ENCODE data around the gene C1orf74.

Gene C1orf74

DNA sequence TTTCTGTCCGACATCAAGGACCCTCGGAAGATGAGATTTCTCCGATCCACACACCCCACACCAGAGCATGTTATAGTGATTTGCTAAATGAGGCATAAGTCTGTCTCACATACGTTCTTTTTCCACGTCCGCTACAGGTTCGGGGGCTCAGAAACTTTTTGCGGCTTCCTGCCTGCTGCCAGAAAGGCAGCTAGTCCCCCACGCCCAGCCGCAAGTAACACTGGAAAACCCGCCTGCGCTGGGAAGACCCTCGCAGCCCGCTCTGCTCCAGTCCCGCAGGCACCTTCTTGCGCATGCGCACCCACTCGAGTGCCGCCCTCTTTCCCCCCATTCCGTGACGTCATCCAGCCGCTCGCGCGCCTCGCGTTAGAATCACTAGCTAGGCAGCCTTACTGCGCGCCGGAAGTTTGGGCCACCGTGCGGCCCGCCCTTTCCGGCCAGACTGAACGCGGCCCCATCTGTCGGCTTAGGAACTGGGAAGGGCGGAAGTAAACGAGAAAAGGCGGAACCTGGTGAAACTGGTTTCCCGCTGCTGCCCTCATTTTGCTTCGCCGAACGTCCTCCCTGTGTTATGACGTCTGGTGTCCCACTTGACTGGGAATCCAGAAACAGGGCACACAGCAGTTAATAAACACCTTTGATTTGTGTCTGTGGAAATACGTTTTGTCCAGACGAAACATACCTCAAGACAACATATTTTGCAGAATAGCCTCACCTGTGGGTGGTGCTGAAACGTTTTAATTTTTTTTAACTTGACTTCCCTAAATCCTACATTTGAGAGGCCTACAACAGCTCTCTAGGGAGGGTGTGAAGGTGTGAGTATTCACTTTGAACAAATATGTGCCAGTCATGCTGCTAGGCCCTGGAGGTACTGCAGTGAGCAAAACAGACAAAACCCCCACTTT, at the start of gene C1orf74:
Gene C1orf74 (minus strand): TSS at position 295 of the 905 bp plus-strand sequence. CDS start 925 bp downstream, outside the sequence.
- DNase-seq = peak; percentile 98

- no peak for DNase-seq
These were observed 47.3 kb upstream of the C1orf74 start for GRCh38 chr1:209831615-209832014.

DNA sequence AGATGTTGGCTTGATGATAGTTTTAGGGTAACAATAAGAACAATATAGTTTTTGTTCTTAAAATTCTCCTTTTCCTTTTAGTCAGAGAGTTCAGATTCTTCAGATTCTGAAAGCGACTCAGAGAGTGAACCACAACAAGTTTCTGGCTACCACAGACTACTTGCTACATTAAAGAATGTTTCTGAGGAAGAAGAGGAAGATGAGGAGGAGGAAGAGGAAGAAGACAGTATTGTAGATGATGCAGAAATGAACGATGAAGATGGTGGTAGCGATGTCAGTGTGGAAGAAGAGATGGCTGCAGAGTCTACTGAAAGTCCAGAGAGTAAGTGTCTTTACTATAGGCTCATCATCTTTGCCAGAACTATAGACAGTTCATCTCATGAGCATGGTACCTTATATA, 46.4 kb upstream of the C1orf74 start:
- DNase-seq = no peak

- no peak for DNase-seq
These were observed 45.4 kb upstream of the C1orf74 start for GRCh38 chr1:209829716-209830115.

DNA sequence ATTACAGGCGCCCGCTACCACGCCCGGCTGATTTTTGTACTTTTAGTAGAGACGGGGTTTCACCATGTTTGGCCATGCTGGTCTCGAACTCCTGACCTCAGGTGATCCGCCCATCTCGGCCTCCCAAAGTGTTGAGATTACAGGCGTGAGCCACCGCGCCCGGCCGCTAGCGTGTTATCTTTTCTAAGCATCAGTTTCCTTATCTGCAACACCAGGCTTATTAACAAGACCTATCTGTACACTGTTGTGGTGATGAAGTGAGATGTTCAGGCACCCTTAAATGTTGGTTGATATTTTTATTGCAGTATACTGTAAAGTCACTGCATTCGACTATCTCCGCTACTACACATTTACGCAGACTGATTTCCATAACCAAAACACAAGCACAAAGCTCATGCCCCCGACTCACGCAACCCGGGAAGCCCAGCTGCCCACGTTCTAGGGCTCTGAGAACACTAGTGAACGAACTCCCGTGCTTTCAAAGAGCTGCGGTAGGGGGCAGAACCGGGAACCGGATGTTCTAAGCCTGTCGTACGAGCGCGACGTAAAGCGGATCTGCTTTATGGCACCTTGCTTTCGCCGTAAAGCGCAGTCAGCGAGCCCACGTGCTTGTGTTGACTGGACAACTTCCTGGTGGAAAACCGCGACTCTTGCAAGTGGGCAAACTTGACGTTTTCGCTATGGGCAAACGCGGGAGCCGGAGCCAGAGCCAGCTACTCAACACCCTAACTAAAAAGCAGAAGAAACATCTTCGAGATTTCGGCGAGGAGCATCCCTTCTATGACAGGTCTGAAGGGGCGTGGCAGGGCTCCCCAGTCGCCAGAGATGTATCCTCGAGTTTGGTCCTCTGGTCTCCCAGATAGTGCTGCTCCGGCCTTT, 43.3 kb upstream of the C1orf74 start, which contains the start of gene UTP25:
Gene UTP25 (plus strand): TSS at position 589 of the 879 bp plus-strand sequence. CDS start 92 bp downstream, at position 681.
- DNase-seq = peak; percentile 92 to 95

- no peak for DNase-seq
These were observed 41.5 kb upstream of the C1orf74 start for GRCh38 chr1:209825591-209826434.

DNA sequence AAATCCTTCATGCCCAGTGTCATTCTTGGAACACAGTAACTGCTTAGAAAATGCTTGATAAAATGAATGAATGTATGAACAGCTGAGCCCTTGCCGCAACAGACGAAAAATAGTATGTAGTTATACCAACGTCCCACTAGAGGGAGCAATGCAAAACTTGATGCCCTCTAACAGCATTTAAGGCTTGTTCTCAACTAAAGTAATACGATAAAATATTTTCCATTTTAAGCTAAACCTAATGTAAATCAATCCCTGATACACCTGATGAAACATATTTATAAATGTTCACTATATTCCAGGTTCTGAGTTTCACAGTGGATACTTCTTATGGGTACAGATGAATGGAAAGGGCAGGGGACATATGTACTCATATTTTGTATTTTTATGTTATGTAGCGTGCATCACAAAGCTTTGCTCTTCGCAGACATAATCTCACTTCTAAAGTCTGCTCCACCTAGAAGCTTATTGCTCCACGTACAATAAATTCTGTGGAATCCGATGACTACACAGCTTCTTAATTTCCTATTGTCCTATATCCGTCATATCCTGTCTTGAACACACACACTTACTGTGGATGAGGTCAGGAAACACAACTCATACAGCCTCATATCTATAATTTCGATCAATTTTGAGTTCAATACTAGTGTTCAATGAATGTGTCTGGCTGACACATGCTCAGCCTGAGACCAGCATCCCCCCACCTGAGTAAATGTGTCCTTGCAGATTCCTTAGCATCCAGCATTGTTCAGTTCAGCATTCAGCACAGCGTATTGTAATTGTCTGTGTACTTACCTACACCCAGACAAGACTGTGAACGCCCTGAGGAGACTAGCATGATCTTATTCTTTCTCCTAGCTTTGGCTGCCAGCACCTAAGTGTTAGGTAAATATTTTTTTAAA, 39.0 kb upstream of the C1orf74 start:
- DNase-seq = peak; percentile 22 to 68

GRCh38 chr1:209822706-209823105, 38.3 kb upstream of the C1orf74 start:
- DNase-seq = no peak

- no peak for DNase-seq
These were observed 36.6 kb upstream of the C1orf74 start for GRCh38 chr1:209820986-209821385.

DNA sequence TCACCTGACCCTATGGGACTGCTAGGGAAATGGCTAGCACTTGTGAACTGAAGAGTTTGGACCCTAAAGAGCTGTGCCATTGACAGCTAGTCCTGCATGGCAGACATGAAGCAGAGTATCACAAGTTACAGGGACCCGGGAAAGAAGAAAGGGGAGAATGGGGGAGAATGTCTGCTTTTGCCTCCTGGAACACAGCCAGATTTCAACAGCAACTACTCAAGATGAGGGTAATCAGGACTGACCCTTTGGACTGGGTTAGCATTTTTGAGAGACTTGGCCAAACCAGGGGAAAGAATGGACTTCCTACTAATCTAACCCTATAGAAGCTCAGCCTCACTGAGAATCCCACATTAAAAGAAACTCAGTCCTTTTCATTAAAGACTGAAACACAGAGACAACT, 34.7 kb upstream of the C1orf74 start:
- DNase-seq = no peak

- DNase-seq = no peak
These were observed 33.3 kb upstream of the C1orf74 start for GRCh38 chr1:209817691-209818090.

- no peak for DNase-seq
These were observed 32.6 kb upstream of the C1orf74 start for GRCh38 chr1:209816923-209817322.

DNA sequence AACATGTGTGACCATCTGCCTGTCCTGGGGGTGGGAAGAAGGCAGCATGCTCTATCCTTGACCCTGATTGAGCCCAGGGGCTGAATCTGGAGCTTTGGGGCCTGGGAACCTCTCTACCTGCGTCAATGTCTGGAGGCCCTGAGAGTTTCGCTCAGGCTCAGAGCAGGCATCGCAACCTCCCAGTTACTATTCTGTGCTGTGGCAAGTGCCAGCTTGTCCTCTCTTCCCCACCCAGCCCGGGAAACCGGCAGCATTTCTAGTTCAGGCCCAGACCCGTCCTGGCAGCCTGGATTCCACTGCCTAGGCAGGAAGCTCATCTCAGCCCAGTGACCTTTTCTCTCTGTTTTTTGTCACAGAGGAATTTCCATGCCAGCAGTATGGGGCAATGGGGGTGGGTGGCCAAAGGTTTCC, 31.6 kb upstream of the C1orf74 start:
- no peak for DNase-seq

DNA sequence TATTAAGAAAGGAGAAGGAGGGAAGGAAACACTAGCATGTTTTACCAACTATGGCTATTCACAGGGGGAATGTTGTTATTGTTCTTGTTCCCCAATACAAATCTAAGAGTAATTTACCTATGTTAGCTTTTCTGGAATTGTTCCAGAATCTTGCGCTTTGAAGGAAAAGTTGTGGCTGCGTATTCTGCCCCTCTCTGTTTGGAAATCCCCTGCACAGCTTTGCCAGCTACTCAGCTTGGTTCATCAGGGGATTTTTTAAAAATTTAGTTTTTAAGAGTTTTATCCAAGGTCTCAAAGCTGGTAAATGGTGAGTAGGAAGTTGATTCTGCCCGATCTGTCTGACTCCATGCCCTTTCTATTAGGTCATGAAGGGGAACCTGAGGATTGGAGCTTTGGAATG, 31.1 kb upstream of the C1orf74 start:
- peak in 1 of 2 donors; percentile 16 for DNase-seq

- DNase-seq = no peak
These were observed 29.5 kb upstream of the C1orf74 start for GRCh38 chr1:209813902-209814301.

DNA sequence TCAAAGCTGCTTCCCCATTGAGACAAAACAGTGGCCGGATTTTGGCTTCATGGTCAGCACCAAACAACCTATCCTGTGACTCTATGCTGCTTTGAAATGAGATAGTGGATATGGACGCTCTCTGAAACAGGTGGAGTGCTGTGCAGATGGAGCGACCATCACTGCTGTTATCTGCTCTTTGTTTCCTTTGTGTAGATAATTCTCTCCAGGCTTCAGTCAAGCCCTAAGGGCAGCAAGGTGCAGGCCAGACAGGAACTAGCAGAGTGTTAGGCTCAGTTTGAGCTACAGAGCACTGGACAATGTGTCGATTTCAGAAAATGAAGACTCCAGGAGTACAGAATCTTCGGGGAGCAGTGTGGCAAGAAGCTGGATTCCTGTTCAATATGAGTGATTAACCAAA, 26.4 kb upstream of the C1orf74 start:
- DNase-seq = no peak

DNA sequence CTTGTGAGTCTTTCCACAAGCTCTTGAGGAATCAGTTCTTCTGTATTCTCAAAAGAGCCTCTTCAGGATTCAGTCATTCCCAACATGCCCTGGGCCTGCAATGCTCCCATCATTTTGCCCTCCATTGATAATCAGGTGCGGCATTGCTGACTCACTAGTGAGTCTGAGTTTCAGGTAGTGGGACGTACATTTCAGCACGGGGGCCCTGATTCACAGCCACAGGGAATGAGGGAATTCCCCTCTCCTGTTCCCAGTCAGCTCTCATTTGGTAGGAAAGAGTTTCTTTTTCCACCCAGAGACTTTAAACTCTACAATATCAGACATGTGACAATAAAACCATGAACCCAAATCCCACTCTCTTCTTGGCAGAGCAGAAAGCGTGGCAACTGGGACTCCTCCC, 25.3 kb upstream of the C1orf74 start:
- DNase-seq = no peak

DNA sequence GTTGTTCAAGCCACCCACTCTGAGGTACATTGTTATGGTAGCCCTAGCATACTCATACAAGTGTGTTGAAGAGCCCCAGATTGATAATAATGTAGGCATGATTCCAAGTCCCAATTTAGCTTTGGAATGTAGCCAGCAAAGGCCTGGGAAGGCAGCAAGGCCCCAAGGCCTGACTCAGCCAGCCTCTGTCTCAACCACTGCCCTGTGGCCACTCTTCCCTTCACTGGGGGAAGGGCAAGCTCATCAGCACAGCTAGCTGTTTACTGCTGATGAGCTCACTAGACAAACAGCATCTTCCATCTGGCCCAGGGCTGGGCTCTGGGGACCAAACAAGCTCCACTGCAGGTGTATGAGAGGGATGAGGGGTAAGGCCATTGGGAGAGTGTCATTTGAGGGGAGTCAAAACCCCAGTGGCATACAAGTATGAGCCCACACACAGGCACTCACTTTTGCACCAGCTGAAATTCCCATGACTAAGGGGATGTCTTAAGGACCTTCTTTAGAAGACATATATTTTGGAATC, 23.8 kb upstream of the C1orf74 start:
- DNase-seq = no peak

GRCh38 chr1:209807509-209807908, 23.1 kb upstream of the C1orf74 start:
- DNase-seq = no peak

GRCh38 chr1:209805875-209806760, 21.8 kb upstream of the C1orf74 start, which contains the start of gene IRF6:
IRF6 (minus strand) TSS chr1:209806142; CDS start chr1:209801413, 4,729 bp downstream.
- DNase-seq = peak; percentile 68 to 85
